PC-3 (cell line): ENCODE data around the gene TEKT3.

Source experiments
- EZH2 ChIP-seq: fragments of 300-600 bp; sonication (generic); IDR thresholded peaks from one replicate; pipeline ENCODE4 v1.6.1; 2017; ENCODE audit warnings: antibody characterized with exemption, mild to moderate bottlenecking, low read length; ENCODE audit not compliant: unreplicated experiment
- TF ChIP-seq, protein P1 (sequence below): fragments of 300-600 bp; sonication (generic); conservative IDR thresholded peaks from 2 replicates; pipeline ENCODE4 v1.5.1; 2017; ENCODE audit warnings: antibody characterized with exemption, low read depth, mild to moderate bottlenecking, low read length

- TF ChIP-seq, protein P1, sequence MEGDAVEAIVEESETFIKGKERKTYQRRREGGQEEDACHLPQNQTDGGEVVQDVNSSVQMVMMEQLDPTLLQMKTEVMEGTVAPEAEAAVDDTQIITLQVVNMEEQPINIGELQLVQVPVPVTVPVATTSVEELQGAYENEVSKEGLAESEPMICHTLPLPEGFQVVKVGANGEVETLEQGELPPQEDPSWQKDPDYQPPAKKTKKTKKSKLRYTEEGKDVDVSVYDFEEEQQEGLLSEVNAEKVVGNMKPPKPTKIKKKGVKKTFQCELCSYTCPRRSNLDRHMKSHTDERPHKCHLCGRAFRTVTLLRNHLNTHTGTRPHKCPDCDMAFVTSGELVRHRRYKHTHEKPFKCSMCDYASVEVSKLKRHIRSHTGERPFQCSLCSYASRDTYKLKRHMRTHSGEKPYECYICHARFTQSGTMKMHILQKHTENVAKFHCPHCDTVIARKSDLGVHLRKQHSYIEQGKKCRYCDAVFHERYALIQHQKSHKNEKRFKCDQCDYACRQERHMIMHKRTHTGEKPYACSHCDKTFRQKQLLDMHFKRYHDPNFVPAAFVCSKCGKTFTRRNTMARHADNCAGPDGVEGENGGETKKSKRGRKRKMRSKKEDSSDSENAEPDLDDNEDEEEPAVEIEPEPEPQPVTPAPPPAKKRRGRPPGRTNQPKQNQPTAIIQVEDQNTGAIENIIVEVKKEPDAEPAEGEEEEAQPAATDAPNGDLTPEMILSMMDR, result no peak
- TF ChIP-seq EZH2, result no peak
These were observed at the start of gene TEKT3 for GRCh38 chr17:15341385-15341849.
